Breast epithelium (tissue), 3 donors: ENCODE measurements around the gene ZNF236.

ENCODE experiments used
- POLR2AphosphoS5 ChIP-seq, 3 donors: sonication (generic); formaldehyde crosslinking; IDR thresholded peaks; one replicate each; pipeline ENCODE4 v1.6.1; 2017; ENCODE audit warnings: antibody characterized with exemption in 3 of 3
- TF ChIP-seq, protein P1 (sequence below), 3 donors: fragments of 450-650 bp; IDR thresholded peaks; one replicate each; pipeline ENCODE4 v1.5.1; 2016 to 2017; ENCODE audit warnings: antibody characterized with exemption in 3 of 3, mild to moderate bottlenecking in 3 of 3, moderate library complexity in 3 of 3

DNA sequence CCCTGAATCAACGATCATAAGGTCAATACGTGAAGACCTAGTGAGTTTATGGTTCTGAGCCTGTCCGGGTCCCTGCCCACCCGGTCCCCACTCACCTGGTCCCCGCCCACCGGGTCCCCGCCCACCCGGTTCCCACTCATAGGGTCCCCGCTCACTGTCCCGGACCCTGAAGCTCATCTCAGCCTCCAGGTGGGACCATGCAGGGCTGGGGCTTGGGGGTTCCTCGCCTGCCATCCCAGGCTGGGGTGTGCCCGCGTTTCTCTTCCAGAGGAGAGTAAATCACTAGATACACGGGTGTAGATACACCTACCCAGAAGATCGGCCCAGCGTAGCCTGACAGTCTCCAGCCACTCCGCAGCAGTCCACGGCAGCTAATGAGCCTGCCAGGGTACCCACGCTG, 178.7 kb downstream of the ZNF236 start:
- no peak for TF ChIP-seq POLR2AphosphoS5 (IDR thresholded peaks at IDR 0.05)
- TF ChIP-seq, protein P1, sequence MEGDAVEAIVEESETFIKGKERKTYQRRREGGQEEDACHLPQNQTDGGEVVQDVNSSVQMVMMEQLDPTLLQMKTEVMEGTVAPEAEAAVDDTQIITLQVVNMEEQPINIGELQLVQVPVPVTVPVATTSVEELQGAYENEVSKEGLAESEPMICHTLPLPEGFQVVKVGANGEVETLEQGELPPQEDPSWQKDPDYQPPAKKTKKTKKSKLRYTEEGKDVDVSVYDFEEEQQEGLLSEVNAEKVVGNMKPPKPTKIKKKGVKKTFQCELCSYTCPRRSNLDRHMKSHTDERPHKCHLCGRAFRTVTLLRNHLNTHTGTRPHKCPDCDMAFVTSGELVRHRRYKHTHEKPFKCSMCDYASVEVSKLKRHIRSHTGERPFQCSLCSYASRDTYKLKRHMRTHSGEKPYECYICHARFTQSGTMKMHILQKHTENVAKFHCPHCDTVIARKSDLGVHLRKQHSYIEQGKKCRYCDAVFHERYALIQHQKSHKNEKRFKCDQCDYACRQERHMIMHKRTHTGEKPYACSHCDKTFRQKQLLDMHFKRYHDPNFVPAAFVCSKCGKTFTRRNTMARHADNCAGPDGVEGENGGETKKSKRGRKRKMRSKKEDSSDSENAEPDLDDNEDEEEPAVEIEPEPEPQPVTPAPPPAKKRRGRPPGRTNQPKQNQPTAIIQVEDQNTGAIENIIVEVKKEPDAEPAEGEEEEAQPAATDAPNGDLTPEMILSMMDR (IDR thresholded peaks at IDR 0.05) = no peak
